BJ (cell line): Measurements from ENCODE around the gene LRFN4. TPM values are rescaled to one million over a fixed set of nuclear protein-coding genes. Genes with fewer than 3 reads are reported as not detected.

Experiments
- CTCF ChIA-PET: fragments of 350-600 bp; formaldehyde crosslinking; extraction: SDS; loops from one replicate; lab custom pipeline; 2021; ENCODE audit warnings: antibody characterized with exemption, inconsistent platforms; lab: Yijun Ruan, JAX
- POLR2A ChIA-PET: fragments of 300-600 bp; sonication (Branson Sonifier 250); formaldehyde crosslinking; extraction: SDS; loops from one replicate; lab custom pipeline; 2021; ENCODE audit warnings: antibody characterized with exemption; lab: Charles Lee
- DNase-seq: peaks from one replicate; pipeline ENCODE4 v3.0.0-alpha.2; 2011; ENCODE audit warnings: low read depth
- H3K27me3 ChIP-seq: 2 replicates; pipeline ENCODE4 v1.6.0; 2011; ENCODE audit warnings: low read length; ENCODE audit not compliant: control insufficient read depth, insufficient read depth
- H3K36me3 ChIP-seq: 2 replicates; pipeline ENCODE4 v1.5.1; 2011; ENCODE audit warnings: low read length; ENCODE audit not compliant: control insufficient read depth, insufficient read depth
- H3K4me3 ChIP-seq: 2 replicates; pipeline ENCODE4 v1.5.1; 2011; ENCODE audit warnings: low read depth, mild to moderate bottlenecking, control low read depth, low read length
- polyA plus RNA-seq: library from polyadenylated mRNA; depleted of rRNA; stranded (reverse); fragments of >200 nt; gene quantifications from 2 replicates; pipeline ENCODE4 v1.2.3, GENCODE V29; 2011
- TF ChIP-seq, protein P1 (sequence below): IDR thresholded peaks from 2 replicates; pipeline ENCODE4 v1.5.1; 2011; ENCODE audit warnings: low read depth, mild to moderate bottlenecking, control low read depth, inconsistent platforms, low read length, moderate library complexity; ENCODE audit not compliant: insufficient read depth

The LRFN4 gene
- polyA plus RNA-seq, 1 experiment: 15.8 TPM

DNA sequence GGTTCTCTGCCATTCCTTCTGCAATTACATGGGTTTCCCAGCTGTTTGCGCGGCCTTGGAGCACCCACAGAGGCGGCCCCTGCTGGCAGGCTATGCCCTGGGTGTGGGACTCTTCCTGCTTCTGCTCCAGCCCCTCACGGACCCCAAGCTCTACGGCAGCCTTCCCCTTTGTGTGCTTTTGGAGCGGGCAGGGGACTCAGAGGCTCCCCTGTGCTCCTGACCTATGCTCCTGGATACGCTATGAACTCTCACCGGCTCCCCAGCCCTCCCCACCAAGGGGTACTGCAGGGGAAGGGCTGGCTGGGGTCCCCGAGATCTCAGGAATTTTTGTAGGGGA is 11.0 kb upstream of the LRFN4 start:
- Histone ChIP-seq H3K36me3 (peaks cover 27% of the 10 kb centered on the region), H3K4me3 (no peak overlapping the region), H3K27me3 (no peaks in the 10 kb centered on the region)
- ChIA-PET CTCF (interaction anchor here (0.9 to 2.5 kb wide), 4 partner anchors 10 to 208 kb away, joined by 3 to 17 read pairs (median 3); partner anchors contain the start of gene C11orf86), POLR2A (no interaction called here)
- TF ChIP-seq, protein P1, sequence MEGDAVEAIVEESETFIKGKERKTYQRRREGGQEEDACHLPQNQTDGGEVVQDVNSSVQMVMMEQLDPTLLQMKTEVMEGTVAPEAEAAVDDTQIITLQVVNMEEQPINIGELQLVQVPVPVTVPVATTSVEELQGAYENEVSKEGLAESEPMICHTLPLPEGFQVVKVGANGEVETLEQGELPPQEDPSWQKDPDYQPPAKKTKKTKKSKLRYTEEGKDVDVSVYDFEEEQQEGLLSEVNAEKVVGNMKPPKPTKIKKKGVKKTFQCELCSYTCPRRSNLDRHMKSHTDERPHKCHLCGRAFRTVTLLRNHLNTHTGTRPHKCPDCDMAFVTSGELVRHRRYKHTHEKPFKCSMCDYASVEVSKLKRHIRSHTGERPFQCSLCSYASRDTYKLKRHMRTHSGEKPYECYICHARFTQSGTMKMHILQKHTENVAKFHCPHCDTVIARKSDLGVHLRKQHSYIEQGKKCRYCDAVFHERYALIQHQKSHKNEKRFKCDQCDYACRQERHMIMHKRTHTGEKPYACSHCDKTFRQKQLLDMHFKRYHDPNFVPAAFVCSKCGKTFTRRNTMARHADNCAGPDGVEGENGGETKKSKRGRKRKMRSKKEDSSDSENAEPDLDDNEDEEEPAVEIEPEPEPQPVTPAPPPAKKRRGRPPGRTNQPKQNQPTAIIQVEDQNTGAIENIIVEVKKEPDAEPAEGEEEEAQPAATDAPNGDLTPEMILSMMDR: no peak
- no peak for DNase-seq

DNA sequence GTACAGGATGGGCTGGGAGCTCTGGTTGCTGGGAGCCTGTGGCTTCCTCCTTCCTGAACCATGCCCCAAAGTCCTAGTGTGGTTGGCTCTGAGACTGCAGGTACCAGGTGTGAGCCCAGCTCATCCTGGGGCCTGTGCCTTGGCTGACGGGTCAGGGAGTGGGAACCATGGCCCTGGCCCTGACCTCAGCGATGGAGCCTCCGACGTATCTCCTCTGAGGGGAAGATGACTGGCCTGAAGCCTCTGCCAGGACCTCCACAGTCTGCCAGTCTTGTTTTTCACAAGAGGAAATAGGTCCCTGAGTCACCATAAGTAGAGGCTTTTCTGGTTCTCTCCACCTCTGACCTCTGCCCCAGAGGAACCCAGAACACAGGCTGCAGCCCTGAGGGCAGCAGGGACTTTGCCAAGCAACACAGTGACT is 10.2 kb upstream of the LRFN4 start:
- ChIA-PET CTCF (interaction anchor here (1.0 to 2.5 kb wide), 3 partner anchors 11 to 168 kb away, joined by 3 to 17 read pairs (median 3); partner anchors contain the start of gene C11orf86), POLR2A (no interaction called here)
- TF ChIP-seq, protein P1: no peak
- Histone ChIP-seq H3K27me3 (no peaks in the 10 kb centered on the region), H3K4me3 (no peak overlapping the region), H3K36me3 (peaks cover 27% of the 10 kb centered on the region)
- DNase-seq: no peak

DNA sequence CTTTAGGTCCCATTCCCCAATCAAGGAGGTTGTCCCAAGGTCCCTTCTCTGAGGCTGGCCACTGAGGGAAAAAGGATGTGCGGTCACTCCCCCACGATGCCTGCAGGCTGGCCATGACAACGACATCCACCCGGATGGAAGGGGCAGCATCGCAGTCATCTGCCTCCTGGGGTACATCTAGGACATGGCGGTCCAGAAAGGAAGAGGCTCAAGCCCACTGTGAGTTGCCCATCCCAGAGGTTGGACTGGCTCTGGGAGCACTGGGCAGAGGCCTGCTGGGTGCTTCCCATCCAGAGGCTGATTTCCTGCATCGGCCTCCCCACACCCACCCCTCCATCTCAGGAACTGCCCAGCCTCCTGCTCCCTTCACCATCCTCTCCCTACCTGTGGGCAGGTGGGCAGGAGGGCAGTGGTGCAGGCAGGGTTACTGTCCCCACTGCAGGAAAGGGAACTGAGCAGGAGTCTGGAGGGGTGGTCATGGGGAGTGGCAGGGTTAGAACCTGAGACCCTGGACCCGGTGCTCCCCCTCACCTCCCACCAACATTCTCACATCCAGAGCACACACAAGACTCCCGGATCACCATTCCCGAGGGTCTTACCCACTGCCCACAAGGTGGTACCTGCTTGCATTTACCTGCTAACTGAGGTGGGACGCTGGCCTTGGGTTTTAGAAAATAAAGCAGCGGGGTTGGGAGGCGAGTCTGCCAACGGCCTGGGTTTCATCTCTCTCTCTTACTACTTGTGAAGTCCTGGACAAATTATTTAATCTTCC is 9.2 kb upstream of the LRFN4 start:
- TF ChIP-seq, protein P1: no peak
- DNase-seq: no peak
- Histone ChIP-seq H3K4me3 (no peak overlapping the region), H3K36me3 (peaks cover 27% of the 10 kb centered on the region), H3K27me3 (no peaks in the 10 kb centered on the region)
- ChIA-PET CTCF (no interaction called here), POLR2A (no interaction called here)

DNA sequence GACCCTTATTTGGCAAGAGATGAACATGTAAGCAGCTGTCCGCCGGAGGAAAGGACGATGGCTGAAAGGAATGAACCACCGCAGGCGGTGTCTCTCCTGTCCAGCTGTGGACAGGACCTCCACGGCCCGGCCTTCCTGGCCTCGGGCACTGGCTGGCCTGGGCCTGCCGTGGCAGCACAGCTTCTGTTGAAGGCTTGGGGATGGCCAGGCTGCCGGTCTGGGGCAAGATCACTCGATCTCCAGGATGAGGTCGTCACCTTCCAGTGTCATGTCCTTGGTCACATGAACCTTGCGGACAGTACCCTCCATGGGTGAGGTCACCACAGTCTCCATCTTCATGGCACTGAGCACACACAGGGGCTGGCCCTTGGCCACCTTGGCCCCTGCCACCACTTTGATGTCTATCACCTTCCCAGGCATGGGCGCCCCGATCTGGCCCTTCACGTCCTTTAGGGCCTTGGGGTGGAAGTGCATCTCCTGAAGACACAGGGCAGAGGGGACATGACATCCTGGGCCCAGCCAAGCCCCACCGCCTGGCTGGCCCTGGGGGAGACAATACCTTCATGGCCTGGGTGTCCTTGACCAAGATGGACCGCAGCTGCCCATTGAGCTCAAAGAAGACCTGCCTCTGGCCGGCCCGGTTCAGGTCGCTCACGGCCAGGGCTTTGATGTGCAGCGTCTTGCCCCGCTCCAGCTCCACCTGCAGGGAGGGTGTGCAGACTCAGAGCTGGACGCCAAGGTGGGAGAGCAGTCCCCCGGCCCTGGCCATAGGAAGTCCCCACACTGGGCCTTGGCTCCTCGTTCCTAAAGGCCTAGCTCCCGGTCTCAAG is 8.0 kb upstream of the LRFN4 start:
- POLR2A ChIA-PET: no interaction called here
- Histone ChIP-seq H3K4me3 (no peak overlapping the region), H3K36me3 (peaks cover 27% of the 10 kb centered on the region), H3K27me3 (no peaks in the 10 kb centered on the region)
- DNase-seq: no peak
- CTCF ChIA-PET: no interaction called here
- TF ChIP-seq, protein P1: no peak

DNA sequence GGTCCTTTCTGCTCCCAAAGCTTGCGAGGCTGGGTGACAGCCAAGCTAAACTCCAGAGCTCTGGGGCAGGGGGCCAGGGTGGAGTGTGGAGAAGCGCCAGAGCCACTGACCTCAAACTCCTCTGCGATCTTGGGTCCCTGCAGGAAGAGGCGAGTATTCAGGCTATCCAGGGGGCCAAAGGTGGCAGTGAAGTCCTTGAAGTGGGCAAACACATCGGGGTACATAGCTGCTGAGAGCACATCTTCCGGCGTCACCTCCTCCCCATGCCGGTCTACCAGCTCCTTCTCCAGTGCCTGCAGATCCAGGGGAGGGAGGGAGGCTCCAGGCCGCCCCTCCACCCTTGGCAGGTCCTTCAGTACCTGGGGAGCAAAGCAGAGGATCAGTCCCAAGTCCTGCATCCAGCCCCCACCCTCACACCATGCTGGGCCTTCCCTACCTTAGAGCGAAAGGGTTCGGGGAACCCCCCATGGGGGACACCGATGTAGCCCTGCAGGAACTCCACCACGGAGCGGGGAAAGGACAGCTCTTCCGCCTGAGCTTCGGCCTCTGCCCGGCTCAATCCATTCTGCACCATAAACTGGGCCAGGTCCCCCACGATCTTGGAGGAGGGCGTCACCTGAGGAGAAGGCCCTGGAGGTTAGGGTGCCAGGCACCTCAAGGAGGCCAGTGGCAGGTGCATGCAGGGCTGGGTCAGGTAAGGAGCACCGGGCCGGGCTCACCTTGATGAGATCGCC is 7.2 kb upstream of the LRFN4 start:
- CTCF ChIA-PET: no interaction called here
- DNase-seq: no peak
- Histone ChIP-seq H3K27me3 (no peaks in the 10 kb centered on the region), H3K4me3 (no peak overlapping the region), H3K36me3 (peaks cover 27% of the 10 kb centered on the region)
- TF ChIP-seq, protein P1: no peak
- POLR2A ChIA-PET: no interaction called here
